ENCODE data around the gene CLEC16A. TPM values are rescaled to one million over a fixed set of nuclear protein-coding genes. Genes with fewer than 3 reads are reported as not detected.
A peak's percentile ranks its signal among the peaks of the same experiment; 100 is the strongest.
"Not testable (repeated sequence)": the region's sequence is repeated elsewhere in the genome, so short reads cannot be mapped to it uniquely, and the experiment has no call there.

The CLEC16A gene
- total RNA-seq, 2 experiments from 2014 or later: 18.4 to 20.1 TPM

DNA sequence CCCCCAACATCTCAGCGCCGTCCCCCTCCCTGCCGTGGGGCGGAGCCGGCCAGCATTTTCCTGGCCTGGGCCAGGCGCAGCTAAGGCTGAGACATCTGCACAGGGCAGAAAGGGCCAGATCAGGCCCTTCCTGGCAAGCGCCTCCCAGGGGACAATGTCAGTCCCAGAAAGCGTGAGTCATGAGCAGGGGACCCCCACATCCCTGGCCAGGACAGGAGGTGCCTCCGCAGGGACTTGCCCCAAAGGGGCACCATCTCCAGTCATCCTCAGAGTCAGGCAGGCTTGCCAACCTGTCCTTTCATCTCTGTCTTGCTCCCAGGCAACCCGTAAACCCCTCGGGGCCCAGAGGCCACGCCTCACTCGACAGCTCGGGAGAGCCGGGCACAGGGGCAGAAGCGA, 268.4 kb downstream of the CLEC16A start:
- DNase-seq: no peak

DNA sequence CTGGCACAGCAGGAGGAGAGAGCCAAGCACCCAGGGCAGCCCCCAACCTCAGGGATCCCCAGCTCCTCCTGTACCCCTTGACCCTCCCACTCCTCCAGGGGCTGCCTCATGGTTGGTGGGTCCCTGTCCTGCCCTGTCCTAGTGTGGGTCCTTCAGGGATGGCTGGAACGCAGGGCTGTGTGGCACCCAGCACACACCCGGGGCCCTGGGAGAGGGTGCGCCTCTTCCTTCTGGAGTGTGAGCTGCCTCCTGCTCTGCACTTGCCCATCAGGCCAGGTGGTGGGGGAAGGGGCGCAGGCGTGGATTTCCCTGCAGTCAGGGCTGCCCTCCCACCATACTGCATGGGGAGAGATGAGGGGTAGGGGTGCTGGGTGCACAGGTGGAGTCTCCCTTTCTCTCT, 269.0 kb downstream of the CLEC16A start:
- Mint-ChIP-seq H3K36me3 (ENCODE audit: low read depth) (no peaks in the 10 kb centered on the region), H3K9me3 (peaks cover 19% of the 10 kb centered on the region), H3K27me3 (ENCODE audit: low read depth) (no peaks in the 10 kb centered on the region), H3K27ac (no peak overlapping the region), H3K4me3 (no peak overlapping the region), H3K4me1 (ENCODE audit: low read depth) (no peaks in the 10 kb centered on the region)
- intact Hi-C loops (cut with micrococcal nuclease): no loop called here
- no peak for DNase-seq
- CTCF ChIA-PET: interaction anchor here (0.6 to 1.4 kb wide), 2 partner anchors 42 to 249 kb away, joined by 5 to 6 read pairs; partner anchors contain the start of gene SOCS1

More for the DNA sequence above, 268.4 kb downstream of the CLEC16A start:
- H3K27ac Mint-ChIP-seq: no peak overlapping the region
- H3K27me3 Mint-ChIP-seq (ENCODE audit: low read depth): no peaks in the 10 kb centered on the region
- CTCF ChIA-PET: no interaction called here
- no peaks in the 10 kb centered on the region for H3K36me3 Mint-ChIP-seq (ENCODE audit: low read depth)
- H3K4me3 Mint-ChIP-seq: no peak overlapping the region
- H3K4me1 Mint-ChIP-seq (ENCODE audit: low read depth): no peaks in the 10 kb centered on the region
- intact Hi-C loops (cut with micrococcal nuclease): no loop called here
- peaks cover 18% of the 10 kb centered on the region for H3K9me3 Mint-ChIP-seq

DNA sequence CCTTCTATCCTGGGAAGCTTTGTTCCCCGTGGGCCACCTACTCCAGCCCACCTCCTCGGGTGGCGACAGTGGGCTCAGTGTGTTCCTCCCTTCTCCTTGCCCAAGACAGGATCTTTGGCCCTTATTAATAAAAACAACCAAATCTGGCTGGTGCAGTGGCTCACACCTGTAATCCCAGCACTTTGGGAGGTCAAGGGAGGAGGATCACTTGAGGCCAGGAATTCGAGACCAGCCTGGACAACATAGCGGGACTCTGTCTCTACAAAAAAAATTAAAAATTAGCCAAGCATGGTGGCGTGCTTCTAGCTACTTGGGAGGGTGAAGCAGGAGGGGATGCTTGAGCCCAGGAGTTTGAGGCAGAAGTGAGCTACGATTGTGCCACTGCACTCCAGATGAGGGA, 269.4 kb downstream of the CLEC16A start:
- DNase-seq: no peak
- Mint-ChIP-seq H3K27me3 (ENCODE audit: low read depth) (no peaks in the 10 kb centered on the region), H3K36me3 (ENCODE audit: low read depth) (no peaks in the 10 kb centered on the region), H3K27ac (no peak overlapping the region), H3K9me3 (peaks cover 23% of the 10 kb centered on the region), H3K4me3 (no peak overlapping the region), H3K4me1 (ENCODE audit: low read depth) (no peaks in the 10 kb centered on the region)
- intact Hi-C loops (cut with micrococcal nuclease): no loop called here
- CTCF ChIA-PET: interaction anchor here (0.6 to 1.4 kb wide), 3 partner anchors 11 to 249 kb away, joined by 4 to 6 read pairs (median 5); partner anchors contain the start of gene SOCS1

DNA sequence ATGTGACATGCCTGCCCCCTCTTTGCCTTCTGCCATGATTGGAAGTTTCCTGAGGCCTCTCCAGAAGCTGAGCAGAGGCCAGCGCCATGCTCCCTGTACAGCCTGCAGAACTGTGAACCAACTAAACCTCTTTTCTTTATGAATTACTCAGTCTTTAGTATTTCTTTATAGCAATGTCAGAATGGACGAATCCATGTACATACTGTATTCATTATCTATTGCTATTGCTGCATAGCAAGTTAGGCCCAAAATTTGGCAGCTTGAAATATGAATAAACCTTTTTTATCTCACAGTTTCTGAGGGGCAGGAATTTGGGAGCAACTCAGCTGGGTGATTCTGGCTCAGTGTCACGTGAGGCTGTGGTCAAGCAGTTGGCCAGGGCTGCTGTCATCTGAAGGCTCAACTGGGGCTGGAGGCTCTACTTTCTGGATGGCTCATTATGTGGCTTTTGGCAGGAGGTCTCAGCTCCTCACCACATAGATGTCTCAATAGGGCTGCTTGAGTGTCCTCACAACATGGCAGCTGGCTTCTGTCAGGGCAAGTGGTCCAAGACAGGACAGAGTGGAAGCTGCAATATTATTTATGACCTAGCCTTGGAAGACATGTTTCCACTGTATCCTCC, 271.7 kb downstream of the CLEC16A start:
- H3K36me3 Mint-ChIP-seq (ENCODE audit: low read depth): no peaks in the 10 kb centered on the region
- H3K27ac Mint-ChIP-seq: no peak overlapping the region
- no peaks in the 10 kb centered on the region for H3K4me1 Mint-ChIP-seq (ENCODE audit: low read depth)
- H3K4me3 Mint-ChIP-seq: no peak overlapping the region
- H3K27me3 Mint-ChIP-seq (ENCODE audit: low read depth): no peaks in the 10 kb centered on the region
- CTCF ChIA-PET: interaction anchor here (0.8 kb wide), 1 partner anchor 9 kb away, joined by 3 read pairs; no protein-coding TSS in a partner anchor
- H3K9me3 Mint-ChIP-seq: peaks cover 26% of the 10 kb centered on the region
- DNase-seq: no peak
- intact Hi-C loops (cut with micrococcal nuclease): no loop called here

DNA sequence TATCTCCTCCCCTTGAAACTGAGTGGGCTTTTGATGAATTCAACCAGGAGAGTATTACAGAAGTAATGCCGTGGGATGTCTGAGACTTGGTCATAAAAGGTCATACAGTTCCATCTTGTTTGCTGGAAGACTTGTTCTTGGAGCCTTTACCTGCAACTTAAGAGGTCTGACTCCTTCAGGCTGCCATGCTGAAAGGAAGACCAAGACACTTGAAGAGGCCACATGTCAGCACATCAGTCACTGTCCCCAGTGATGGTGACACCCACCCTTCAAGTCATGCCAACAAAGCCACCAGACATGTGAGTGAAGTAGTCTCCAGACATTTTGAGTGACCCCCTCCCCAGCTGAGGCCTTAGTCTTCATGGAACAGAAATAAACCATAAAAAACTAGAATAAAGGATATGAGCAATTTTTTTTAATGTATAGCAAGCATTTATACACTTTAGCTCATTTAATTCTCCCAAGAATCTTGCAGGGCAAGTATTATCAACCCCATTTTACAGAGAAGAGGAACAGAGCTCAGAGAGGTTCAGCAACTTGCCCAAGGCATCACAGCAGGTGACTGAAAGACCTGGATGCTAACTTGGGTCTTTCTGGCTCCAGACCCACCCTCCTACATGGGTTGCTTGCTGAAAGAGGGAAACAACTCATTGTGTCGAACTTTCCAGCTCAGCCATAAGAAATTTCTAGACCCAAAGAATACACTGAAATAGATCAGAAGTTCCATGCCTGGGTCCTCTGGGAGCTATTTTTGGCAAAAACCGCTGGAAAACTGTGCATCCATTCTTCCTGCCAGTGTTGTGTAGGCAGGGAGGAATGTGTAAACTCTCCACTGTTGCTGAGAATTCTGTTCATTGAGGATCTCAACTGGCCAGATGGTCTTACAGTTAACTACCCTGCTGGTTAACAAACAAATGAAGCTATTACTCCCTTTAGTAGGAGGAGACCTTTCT, 273.6 kb downstream of the CLEC16A start:
- Mint-ChIP-seq H3K27me3 (ENCODE audit: low read depth) (no peaks in the 10 kb centered on the region), H3K36me3 (ENCODE audit: low read depth) (no peaks in the 10 kb centered on the region), H3K4me3 (no peak overlapping the region), H3K27ac (no peak overlapping the region), H3K4me1 (ENCODE audit: low read depth) (peaks cover 6% of the 10 kb centered on the region), H3K9me3 (peaks cover 26% of the 10 kb centered on the region)
- intact Hi-C loops (cut with micrococcal nuclease): no loop called here
- DNase-seq: no peak
- CTCF ChIA-PET: interaction anchor here (0.6 to 2.8 kb wide), 10 partner anchors 9 to 254 kb away, joined by 3 to 15 read pairs (median 4); no protein-coding TSS in a partner anchor

DNA sequence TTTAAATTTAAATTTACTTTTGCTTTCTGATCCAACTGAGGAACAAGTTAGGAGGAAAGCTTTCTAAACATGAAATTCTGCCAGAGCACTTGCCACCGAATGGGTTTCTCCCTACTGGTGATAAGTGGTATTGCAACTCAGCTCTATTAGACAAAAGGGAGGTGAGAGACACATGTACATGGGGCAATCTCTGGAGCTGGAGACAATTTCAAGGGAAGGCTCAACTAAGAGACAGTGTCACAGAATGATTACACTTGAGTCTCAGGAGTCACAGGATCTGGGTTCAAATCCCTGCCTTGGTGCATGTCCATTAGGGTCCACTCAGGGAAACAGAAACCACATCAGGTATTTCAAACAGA, 274.2 kb downstream of the CLEC16A start:
- no peaks in the 10 kb centered on the region for H3K27me3 Mint-ChIP-seq (ENCODE audit: low read depth)
- H3K4me3 Mint-ChIP-seq: no peak overlapping the region
- intact Hi-C loops (cut with micrococcal nuclease): no loop called here
- CTCF ChIA-PET: interaction anchor here (0.8 to 2.8 kb wide), 9 partner anchors 10 to 255 kb away, joined by 3 to 15 read pairs (median 4); no protein-coding TSS in a partner anchor
- H3K27ac Mint-ChIP-seq: no peak overlapping the region
- peaks cover 26% of the 10 kb centered on the region for H3K9me3 Mint-ChIP-seq
- peaks cover 10% of the 10 kb centered on the region for H3K4me1 Mint-ChIP-seq (ENCODE audit: low read depth)
- no peaks in the 10 kb centered on the region for H3K36me3 Mint-ChIP-seq (ENCODE audit: low read depth)
- DNase-seq: no peak

DNA sequence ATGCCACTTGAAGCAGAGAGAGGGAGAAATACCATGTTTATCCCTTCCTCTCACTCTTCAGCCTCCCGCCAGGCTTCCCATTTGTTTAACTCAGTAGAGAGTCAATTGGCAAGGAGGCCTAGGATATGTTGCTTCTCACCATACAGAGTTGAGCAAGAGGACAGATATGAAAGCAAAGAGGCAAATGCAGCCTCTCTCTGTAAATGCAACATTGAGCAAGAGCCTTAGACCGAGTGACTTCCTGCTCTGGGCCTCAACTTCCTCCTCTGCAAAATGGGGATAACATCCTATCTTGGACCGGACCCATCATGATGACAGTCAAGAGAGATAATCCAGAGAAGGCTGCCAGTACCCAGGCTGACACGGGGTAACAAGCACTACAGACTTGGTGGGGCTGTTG, 274.8 kb downstream of the CLEC16A start:
- intact Hi-C loops (cut with micrococcal nuclease): no loop called here
- H3K36me3 Mint-ChIP-seq (ENCODE audit: low read depth): no peaks in the 10 kb centered on the region
- no peak for DNase-seq
- H3K27ac Mint-ChIP-seq: no peak overlapping the region
- no peak overlapping the region for H3K4me3 Mint-ChIP-seq
- H3K27me3 Mint-ChIP-seq (ENCODE audit: low read depth): no peaks in the 10 kb centered on the region
- CTCF ChIA-PET: interaction anchor here (0.6 to 2.8 kb wide), 7 partner anchors 10 to 143 kb away, joined by 3 to 15 read pairs (median 4); no protein-coding TSS in a partner anchor
- peaks cover 13% of the 10 kb centered on the region for H3K4me1 Mint-ChIP-seq (ENCODE audit: low read depth)
- peaks cover 26% of the 10 kb centered on the region for H3K9me3 Mint-ChIP-seq

DNA sequence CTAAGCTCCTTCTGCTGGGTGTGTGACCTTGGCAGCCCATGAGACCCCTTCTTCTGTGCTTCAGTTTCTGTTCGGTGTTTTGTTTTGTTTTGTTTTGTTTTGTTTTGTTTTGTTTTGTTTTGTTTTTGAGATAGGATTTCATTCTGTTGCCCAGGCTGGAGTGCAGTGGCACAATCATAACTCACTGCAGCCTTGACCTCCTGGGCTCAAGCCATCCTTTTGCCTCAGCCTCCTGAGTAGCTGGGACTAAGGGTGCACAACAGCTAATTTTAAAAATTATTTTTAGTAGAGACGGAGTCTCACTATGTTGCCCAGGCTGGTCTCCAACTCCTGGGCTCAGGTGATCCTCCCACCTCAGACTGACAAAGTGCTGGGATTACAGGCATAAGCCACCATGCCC, 276.1 kb downstream of the CLEC16A start:
- H3K27me3 Mint-ChIP-seq (ENCODE audit: low read depth); intact Hi-C loops (cut with micrococcal nuclease); H3K27ac Mint-ChIP-seq; H3K36me3 Mint-ChIP-seq (ENCODE audit: low read depth); DNase-seq; H3K4me3 Mint-ChIP-seq: not testable (repeated sequence)
- peaks cover 26% of the 10 kb centered on the region for H3K9me3 Mint-ChIP-seq
- CTCF ChIA-PET: interaction anchor here (0.7 to 0.9 kb wide), 2 partner anchors 37 to 136 kb away, joined by 3 read pairs; no protein-coding TSS in a partner anchor
- peaks cover 24% of the 10 kb centered on the region for H3K4me1 Mint-ChIP-seq (ENCODE audit: low read depth)

DNA sequence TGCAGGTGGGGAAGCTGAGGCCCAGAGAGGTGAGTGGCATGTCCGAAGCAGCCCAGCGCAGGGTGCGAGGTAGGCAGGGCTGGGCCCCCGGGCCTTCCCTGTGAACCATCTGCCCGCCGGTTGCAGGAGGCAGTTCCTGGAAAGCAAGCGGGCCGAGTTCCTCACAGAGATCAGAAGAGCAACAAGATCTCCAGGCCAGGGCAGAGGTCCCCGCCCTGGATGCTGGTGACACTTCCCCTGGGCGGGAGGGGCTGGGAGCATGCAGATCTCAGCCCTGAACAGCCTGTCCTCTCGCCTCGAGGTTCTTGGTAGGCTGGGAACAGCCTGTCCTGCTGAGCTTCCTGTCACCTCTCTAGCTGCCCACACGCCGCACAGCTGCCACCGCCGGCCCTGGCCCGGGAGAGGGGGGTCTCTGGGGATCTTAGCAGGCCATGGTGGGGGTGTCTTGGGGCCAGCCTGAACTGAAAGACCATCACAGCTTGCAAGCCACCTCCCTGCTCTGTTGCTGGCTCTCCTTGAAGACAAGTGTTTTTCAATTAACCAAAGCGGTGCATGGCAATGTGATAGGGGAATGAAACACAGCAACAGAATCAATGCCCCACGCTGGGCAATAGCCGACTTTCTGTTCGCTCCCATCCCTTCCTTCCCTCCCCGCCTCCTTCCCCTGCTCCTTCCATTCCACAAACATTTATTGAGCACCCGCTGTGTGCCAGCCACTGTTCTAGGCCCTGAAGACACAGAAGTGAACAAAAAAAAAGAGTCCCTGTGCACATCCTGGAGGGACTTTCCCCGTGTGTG, 279.9 kb downstream of the CLEC16A start:
- Mint-ChIP-seq H3K4me1 (ENCODE audit: low read depth) (peaks cover 51% of the 10 kb centered on the region), H3K27me3 (ENCODE audit: low read depth) (no peaks in the 10 kb centered on the region), H3K9me3 (no peaks in the 10 kb centered on the region), H3K4me3 (peak overlapping the region; percentile 35), H3K27ac (peak overlapping the region; percentile 96), H3K36me3 (ENCODE audit: low read depth) (no peaks in the 10 kb centered on the region)
- CTCF ChIA-PET: interaction anchor here (0.7 to 4.3 kb wide), 13 partner anchors 9 to 260 kb away, joined by 3 to 32 read pairs (median 6); partner anchors contain the start of gene SOCS1
- intact Hi-C loops (cut with micrococcal nuclease): loop anchor here (1.0 to 2.0 kb wide), 3 partner anchors 18 to 259 kb away; no protein-coding TSS in a partner anchor
- DNase-seq: peak; percentile 86

DNA sequence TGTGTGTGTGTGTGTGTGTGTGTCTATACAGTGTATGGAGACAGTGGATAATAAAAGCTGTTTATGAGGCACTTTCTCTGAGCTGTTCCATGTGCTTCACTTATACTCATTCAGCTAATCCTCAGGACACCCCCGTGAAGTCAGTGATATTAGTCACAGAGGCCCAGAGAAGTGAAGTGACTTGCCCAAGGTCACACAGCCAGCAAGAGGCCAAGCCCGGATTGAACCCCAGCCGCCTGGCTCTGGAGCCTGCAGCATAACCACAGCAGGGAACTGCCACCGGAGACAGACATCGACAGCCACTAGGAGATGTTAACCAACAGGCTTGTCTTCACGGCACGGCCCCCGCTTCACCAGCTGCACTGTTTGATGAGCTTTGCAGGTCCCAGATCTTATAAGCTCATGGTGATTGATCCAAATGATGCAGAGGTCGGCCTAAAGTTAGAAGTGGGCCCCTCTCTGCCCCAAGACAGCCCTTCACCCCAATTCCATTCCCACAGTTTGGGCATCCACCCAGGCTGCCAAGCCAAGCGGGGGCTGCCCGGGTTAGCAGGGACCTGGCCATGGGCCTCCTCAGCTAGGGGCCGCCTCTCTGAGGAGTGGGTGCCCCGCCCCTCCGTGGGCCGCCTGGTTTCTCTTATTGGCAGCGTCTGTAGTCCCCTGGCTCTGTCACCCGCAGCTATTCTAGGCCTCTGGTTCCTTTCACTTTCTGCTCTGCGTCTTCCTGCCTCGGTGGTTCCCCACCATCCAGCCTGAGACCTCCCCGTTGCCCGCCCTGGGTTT, 280.7 kb downstream of the CLEC16A start:
- Mint-ChIP-seq H3K36me3 (ENCODE audit: low read depth) (no peaks in the 10 kb centered on the region), H3K4me1 (ENCODE audit: low read depth) (peaks cover 51% of the 10 kb centered on the region), H3K4me3 (peak overlapping the region; percentile 35), H3K27ac (peak overlapping the region; percentile 96), H3K9me3 (no peaks in the 10 kb centered on the region), H3K27me3 (ENCODE audit: low read depth) (no peaks in the 10 kb centered on the region)
- CTCF ChIA-PET: interaction anchor here (0.7 to 4.3 kb wide), 16 partner anchors 9 to 272 kb away, joined by 3 to 32 read pairs (median 4); partner anchors contain the start of gene SOCS1
- intact Hi-C loops (cut with micrococcal nuclease): loop anchor here (1.0 to 2.0 kb wide), 13 partner anchors 8 to 558 kb away; partner anchors contain the start of gene DEXI
- DNase-seq: peak; percentile 95
